Osteocyte (in vitro differentiated cells): ENCODE data around the gene SPHK2. TPM values are rescaled to one million over a fixed set of nuclear protein-coding genes. Genes with fewer than 3 reads are reported as not detected.

Experiments
- DNase-seq: peaks from one replicate; pipeline ENCODE4 v3.0.0; 2021; ENCODE audit warnings: mixed read lengths; ENCODE audit not compliant: unreplicated experiment; ENCODE audit errors: extremely low spot score
- H3K27ac Mint-ChIP-seq: one replicate; pipeline ENCODE4 v1.8.0; 2021; ENCODE audit warnings: mild to moderate bottlenecking, mixed read lengths; ENCODE audit not compliant: unreplicated experiment
- H3K27me3 Mint-ChIP-seq: one replicate; pipeline ENCODE4 v1.8.0; 2021; ENCODE audit warnings: mixed read lengths; ENCODE audit not compliant: unreplicated experiment
- H3K36me3 Mint-ChIP-seq: one replicate; pipeline ENCODE4 v1.8.0; 2021; ENCODE audit warnings: mixed read lengths; ENCODE audit not compliant: unreplicated experiment
- H3K4me1 Mint-ChIP-seq: one replicate; pipeline ENCODE4 v1.8.0; 2021; ENCODE audit warnings: mixed read lengths; ENCODE audit not compliant: unreplicated experiment
- H3K4me3 Mint-ChIP-seq: one replicate; pipeline ENCODE4 v1.8.0; 2021; ENCODE audit warnings: mild to moderate bottlenecking, moderate library complexity, mixed read lengths; ENCODE audit not compliant: unreplicated experiment
- H3K9me3 Mint-ChIP-seq: one replicate; pipeline ENCODE4 v1.8.0; 2021; ENCODE audit warnings: mixed read lengths; ENCODE audit not compliant: unreplicated experiment
- CTCF ChIP-seq: fragments of 200-600 bp; sonication (generic); IDR thresholded peaks from 2 replicates; pipeline ENCODE4 v1.5.0; 2021; ENCODE audit warnings: antibody characterized with exemption, mild to moderate bottlenecking, moderate library complexity
- total RNA-seq: library from RNA; stranded (reverse); gene quantifications from 2 replicates; pipeline ENCODE4 v1.2.1, GENCODE V29; 2021

The SPHK2 gene
- total RNA-seq, 1 donor from 2014 or later: 34.7 TPM

- TF ChIP-seq CTCF: no peak
- no peaks in the 10 kb centered on the region for H3K9me3 Mint-ChIP-seq
- peaks cover 14% of the 10 kb centered on the region for H3K36me3 Mint-ChIP-seq
- H3K4me3 Mint-ChIP-seq: no peak within 1 kb of the TSS
- no peak for DNase-seq
- peaks cover 27% of the 10 kb centered on the region for H3K4me1 Mint-ChIP-seq
- H3K27ac Mint-ChIP-seq: peak within 1 kb of the TSS; percentile 59
- no peaks in the 10 kb centered on the region for H3K27me3 Mint-ChIP-seq
These were observed 4.7 kb upstream of the SPHK2 start, which contains the start of gene FAM83E for GRCh38 chr19:48614436-48615230. Gene FAM83E (minus strand): TSS chr19:48615076. CDS start chr19:48613372, 1,704 bp downstream.

- Mint-ChIP-seq H3K9me3 (no peaks in the 10 kb centered on the region), H3K4me3 (no peak overlapping the region), H3K36me3 (peaks cover 14% of the 10 kb centered on the region), H3K27me3 (no peaks in the 10 kb centered on the region), H3K27ac (no peak overlapping the region), H3K4me1 (peaks cover 33% of the 10 kb centered on the region)
- DNase-seq: no peak
- TF ChIP-seq CTCF: no peak
These were observed 3.9 kb upstream of the SPHK2 start for GRCh38 chr19:48615231-48616040.

- no peak for DNase-seq
- peaks cover 14% of the 10 kb centered on the region for H3K36me3 Mint-ChIP-seq
- H3K4me1 Mint-ChIP-seq: peaks cover 33% of the 10 kb centered on the region
- H3K27me3 Mint-ChIP-seq: no peaks in the 10 kb centered on the region
- no peak for TF ChIP-seq CTCF
- no peaks in the 10 kb centered on the region for H3K9me3 Mint-ChIP-seq
- peak overlapping the region; percentile 96 for H3K4me3 Mint-ChIP-seq
- no peak overlapping the region for H3K27ac Mint-ChIP-seq
These were observed 3.3 kb upstream of the SPHK2 start for GRCh38 chr19:48616041-48616436.

- H3K4me3 Mint-ChIP-seq: peak overlapping the region; percentile 96
- no peak for DNase-seq
- H3K4me1 Mint-ChIP-seq: peaks cover 36% of the 10 kb centered on the region
- TF ChIP-seq CTCF: no peak
- no peaks in the 10 kb centered on the region for H3K27me3 Mint-ChIP-seq
- H3K36me3 Mint-ChIP-seq: peaks cover 17% of the 10 kb centered on the region
- no peaks in the 10 kb centered on the region for H3K9me3 Mint-ChIP-seq
- H3K27ac Mint-ChIP-seq: no peak overlapping the region
These were observed 2.7 kb upstream of the SPHK2 start for GRCh38 chr19:48616491-48617056.
